Left hindlimb (tissue), 1 donor: ENCODE data around the gene DUSP2.
A peak's percentile ranks its signal among the peaks of the same experiment; 100 is the strongest.

Source experiments
- DNase-seq: peaks from one replicate; pipeline ENCODE4 v3.0.0-alpha.2; 2018

The DUSP2 gene

GRCh38 chr2:96113367-96113677, 31.9 kb downstream of the DUSP2 start:
- peak; percentile 19 for DNase-seq

DNA sequence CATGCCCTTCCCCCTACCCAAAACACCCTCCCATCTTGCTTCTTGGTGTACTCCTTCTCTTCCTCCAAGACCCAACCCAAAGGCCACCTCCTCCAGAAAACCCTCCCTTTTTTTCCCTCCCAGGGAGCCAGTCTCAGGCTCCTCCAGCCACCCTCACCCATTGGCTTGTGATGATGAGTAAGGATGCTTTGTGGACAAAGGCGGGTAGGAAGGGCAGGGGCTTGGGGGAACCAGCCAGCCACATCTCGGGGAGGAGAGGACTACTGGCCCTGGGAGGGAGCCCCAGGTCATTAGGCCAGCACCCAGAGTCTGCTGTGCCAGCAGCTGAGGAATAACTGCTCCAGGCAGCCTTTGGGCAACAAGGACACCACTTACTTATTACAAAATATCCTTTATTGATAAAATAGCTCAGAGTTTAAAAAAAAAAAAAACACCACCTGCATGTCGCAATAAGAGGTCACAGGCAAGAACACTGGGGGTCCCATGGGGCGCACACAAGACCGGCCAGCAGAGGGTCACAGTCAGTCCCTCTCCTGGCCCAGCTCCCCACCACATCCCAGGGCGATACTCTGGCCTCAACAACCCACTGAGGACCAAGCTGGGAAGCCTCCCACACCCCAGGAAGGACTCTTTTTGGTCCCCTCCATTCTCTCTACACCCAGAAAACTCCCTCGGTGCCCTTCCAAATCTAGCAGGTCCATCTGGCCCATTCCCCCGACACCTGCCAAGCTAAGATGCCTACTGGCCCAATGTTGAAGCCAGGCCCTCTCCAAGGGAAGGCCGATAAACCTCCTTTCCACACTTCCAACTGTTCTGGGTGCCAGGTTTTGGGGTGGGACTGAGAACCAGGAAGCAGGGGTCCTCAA, 32.5 kb downstream of the DUSP2 start:
- DNase-seq, result peak; percentile 8

DNA sequence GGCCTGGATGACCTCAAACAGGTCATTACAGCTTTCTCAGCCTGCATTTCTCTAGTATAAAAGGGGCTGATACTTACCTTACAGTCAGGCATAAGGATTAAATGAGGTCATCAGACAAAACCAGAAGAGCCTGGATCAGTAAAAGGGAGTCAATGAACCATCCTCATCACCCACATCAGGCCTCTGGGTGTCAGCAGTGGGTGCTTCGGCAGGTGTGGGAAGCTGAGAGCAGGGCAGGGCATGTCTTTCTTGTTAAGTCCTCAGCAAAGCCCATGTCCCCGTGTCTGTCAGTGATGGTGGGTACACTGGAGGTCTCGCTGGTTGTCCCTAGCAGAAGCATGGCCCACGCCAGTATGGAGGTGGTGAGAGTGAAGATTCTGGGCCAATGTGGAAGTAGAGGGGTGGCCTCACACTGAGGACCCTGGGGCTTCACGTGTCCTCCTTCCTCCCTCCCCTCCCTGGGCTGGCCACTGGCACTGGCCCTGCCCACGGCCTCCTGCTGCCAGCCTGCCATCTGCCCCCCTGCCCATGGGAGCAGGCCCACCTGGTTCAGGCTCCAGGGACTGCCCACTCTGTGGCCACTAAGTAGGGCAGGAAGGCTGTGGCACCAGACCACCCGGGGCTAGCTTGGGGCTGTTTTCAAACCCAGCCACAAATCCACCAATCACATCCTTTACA, 33.3 kb downstream of the DUSP2 start:
- DNase-seq, result peak; percentile 19

- DNase-seq, result peak; percentile 13
Measured at GRCh38 chr2:96111257-96111640, 34.0 kb downstream of the DUSP2 start.

DNA sequence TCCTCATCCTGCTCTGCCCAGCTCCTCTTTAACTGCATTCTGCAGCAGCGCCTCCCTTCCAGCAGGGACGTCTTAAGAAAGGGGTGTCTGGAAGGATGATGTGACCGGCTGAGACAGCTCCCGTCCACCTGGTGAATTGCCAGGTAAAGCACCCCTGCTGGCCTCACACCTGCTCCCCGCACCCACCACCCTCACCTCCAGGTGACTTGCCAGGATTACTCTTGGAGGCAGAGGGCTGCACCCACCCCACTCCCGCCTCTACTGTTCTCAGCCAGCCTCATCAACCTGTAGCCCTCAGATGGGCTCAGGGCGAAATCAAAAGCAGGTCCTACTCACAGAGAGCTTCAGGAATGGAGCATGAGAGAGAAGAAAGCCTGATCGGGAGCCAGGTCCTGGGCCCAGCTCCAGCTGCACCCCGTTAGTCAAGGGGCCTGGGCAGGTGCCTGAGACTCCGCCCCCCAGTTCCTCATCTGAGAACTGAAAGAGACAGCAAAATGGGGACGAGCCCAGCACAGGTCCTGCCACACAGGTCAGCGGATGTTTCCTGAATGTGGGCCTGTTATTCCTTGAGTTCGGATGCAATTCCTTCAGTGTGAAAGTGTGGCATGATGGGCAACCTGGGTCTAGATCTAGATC, 34.5 kb downstream of the DUSP2 start:
- peak; percentile 22 for DNase-seq

DNA sequence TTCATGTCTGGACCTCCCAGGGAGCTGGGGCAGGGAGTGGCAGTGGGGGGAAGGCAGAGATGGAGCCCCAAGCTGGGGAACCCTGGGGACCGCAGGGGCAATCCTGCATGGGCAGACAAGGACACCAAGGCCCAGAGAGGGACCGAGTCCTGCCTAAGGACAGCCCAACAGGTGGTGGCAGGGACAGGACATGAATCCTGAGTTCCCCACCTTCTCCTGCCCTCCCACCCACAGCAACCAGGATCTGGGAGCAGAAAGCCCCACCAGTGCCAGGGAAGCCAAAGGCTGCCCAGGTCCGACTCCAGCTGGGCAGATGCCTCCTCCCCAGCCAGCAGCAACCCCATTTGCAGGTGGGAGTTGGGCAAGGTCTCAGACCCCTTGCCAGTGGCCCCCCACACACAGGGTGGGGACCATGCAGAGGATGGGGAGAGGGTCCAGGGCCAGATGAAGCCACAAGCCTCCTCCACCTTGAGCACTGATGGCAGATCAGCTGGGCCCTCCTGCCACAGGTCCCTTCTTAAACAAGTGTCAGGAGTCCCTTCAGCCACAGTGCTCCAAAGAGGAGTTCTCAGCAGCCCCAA, 35.2 kb downstream of the DUSP2 start:
- DNase-seq, result peak; percentile 9

GRCh38 chr2:96109361-96109680, 35.9 kb downstream of the DUSP2 start:
- no peak for DNase-seq

DNA sequence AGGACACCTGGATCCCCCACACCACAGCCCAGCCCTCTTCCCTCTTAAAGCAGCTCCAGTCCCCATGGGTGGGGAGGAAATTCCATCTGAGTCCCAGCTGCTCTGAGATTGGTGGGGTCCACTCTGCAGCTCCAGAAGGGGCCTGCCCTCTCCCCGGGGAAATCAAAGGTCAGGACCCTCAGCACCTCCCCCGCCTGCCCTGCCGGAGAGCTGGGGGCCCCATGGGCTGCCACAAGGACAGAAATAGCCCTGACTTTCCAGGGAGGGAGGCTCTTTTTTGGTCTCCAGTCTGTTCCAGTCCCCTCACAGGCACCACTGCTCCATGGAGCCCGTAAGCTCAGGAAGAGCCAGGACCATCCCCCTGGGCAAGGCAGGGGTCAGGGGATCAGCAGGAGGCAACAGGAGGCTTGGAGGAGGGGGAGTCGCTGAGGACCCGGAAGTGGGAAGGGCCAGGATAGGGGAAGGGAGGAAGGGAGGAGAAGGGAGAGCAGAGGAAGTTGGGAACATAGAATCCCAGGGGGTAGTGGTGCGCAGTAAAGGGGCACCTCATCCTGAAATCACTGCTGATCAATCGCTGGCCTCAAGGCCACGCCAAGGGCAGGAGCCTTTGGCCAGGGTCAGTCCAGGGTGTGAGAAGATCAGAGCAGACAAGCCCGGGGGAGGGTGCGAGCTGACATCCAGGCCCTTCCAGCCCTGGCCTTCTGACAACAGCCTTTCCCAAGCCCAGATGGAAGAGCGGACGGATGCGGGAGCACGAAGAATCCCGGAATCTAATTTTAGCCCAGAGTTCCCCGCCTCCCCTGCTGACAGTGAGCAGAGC, 36.5 kb downstream of the DUSP2 start:
- DNase-seq, result peak; percentile 77

- no peak for DNase-seq
Measured at GRCh38 chr2:96108151-96108540, 37.1 kb downstream of the DUSP2 start.

- no peak for DNase-seq
Measured at GRCh38 chr2:96107708-96108065, 37.6 kb downstream of the DUSP2 start.

DNA sequence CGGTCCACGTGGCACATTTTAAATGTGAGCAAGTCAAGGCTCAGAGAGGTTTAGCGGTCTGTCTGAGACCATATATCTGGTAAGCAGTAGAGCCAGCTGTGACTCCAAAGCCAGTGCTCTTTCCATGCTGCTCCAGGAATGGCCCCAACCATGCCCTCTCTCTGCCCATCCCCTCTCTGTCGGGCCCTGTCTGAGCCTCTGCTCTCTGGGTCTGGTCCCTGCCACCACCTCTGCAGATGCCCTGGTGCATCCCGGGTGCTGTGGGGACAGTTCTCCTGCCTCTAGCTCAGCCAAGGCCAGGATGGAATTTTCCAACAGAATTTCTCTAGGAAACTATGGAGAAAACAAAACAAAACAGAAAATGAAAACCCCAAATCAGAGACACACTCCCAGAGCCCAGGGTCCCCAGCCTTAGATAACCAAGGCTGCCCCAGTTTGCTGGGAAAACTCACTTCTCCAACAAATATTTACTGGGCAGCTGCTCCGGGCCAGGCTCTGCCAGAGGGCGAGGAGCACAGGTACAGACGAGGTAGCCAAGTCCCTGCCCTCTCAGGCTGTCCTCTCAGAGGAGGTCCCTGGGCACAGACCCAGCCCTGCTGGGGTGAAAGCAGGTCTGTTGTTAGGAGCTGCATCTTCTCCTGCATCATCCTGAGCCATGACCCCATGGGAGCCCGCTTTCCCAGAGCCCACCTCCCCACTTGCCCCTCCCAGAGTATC, 38.1 kb downstream of the DUSP2 start:
- DNase-seq, result peak; percentile 30

DNA sequence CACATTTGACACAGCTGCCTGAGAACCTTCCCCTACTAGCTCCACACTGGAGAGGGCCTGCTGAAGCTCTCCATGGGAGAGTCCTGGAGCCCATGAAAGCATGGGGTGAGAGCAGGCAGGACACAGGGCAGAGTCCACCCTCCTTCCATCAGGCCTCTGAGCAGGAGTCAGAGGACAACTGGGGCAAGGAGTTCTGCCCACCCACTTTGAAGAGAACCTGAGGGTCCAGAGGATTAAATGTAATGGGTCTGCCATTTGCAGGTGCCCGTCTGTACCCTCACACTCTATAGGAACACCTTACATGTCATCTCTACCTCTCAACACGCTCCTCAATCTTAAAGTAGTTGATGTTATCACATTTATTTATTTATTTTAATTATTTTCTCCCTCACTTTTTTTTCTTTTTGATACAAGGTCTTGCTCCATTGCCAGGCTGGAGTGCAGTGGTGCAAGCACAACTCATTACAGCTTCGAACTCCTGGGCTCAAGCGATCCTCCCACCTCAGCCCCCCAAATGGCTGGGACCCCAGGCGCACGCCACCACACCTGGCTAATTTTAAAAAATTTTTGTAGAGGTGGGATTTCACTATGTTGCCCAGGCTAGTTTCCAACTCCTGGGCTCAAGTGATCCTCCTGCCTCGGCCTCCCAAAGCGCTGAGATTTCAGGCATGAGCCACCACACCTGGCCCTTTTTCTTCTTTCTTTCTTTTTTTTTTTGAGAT, 39.1 kb downstream of the DUSP2 start:
- DNase-seq, result no peak

DNA sequence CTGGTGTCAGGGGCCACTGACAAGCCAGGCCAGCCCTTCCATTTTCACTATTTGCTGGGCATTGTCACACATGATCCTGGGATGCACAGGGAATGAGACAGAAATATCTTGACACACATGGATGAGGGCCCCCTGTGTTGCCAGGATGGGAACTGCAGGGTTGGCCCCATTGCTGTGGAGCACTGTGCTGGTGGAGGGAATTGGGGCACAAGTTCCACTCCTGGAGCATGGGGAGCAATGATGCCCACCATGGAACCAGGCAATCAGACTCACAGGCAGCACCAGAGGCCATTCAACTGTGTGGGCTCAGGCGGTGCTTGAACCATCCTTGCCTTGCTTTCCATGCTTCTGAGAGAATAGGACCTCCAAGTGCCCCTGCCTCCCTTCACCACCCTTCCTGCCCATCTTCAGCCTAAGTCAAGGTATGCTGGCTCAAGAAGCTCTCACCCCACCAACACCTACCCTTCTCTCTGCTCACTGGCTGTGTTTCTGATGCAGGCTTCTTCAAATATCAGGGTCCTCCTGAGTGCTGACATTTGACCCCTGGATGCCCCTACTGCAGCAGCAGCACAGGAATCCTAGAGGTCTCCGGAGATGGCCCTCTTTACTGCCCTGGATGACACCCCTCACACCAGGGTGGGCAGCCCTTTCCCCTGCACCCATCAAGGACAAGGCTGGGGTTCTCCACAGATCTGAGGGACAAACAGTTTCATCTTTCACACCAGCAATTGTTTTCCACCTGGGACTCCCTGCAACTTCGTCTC, 39.9 kb downstream of the DUSP2 start:
- DNase-seq, result peak; percentile 23

- DNase-seq, result peak; percentile 6
Measured at GRCh38 chr2:96104487-96104861, 40.8 kb downstream of the DUSP2 start.

DNA sequence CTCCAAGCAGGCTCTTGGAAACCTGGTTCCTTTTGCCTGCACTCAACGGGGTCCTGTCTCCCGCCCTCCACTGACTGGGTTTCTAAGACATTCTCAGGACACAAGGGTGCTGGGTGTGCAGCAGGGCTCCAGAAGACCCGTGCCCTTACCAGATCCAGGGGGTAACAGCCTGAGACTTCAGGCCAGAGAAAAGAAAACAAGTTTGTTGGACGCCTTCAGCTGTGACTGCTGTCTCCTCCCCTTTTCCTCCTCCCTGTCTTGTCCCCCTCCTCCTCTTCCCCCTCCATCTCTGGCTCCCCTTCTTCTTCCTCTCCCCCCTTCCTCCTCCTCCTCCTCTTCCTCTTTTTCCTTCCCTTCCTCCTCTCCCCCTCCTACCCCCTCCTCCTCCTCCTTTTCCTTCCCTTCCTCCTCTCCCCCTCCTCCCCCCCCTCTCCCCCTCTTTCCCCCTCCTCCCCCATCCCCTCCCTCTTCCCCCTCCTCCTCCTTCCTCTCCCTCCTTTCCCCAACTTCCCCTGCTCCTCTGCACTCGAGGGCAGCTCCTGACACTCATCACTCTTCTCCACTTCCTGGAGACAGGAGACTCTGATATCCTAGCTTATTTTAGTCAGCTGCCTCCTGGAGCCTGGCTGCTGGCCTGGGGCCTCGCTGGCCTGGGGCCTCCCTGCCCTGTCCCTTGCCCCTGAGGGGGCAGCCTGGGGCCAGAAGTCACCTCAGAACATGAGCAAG, 41.3 kb downstream of the DUSP2 start:
- DNase-seq, result peak; percentile 26

DNA sequence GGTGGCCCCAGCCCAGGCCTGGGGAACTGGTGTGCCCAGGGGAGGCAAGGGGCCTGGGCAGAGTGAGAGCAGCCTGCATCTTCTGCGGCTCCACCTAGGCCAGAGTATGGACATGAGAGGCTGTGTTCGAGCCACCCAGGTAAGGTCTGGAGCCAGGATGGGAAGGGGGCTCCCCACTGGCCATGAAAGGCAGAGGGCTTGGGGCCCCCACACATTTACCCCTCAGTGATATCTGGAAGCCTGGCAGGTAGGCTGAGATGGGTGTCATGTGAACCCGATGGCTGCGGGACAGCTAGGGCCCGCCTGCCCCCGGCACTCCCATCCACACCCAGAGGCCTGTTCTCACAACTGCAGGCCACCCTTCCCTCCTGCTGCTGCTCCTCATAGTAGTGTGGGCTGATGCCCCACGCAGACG, 42.0 kb downstream of the DUSP2 start:
- DNase-seq, result no peak

DNA sequence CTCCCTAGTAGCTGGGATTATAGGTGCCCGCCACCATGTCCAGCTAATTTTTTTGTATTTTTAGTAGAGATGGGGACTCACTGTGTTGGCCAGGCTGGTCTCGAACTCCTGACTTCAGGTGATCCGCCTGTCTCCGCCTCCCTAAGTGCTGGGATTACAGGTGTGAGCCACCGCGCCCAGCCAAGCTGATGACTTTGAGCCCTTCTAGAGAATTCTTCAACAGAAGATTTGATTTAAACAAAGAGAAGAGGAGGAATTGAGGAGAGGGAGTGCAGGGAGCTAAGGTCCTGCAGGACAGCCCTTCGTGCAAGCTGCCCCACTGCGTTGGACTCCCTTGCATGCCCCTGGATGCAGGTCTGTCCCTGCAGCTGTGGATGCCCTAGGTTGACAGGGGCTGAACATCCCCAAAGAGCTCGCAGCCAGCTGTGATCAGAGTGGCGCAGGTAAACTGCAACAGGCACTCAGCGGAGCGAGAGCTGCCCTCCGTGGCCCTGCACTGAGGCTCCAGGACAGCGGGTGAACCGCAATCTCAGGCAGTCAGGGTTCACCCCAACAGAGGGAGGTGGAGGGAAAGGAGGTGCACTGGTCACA, 42.5 kb downstream of the DUSP2 start:
- DNase-seq, result peak; percentile 18

DNA sequence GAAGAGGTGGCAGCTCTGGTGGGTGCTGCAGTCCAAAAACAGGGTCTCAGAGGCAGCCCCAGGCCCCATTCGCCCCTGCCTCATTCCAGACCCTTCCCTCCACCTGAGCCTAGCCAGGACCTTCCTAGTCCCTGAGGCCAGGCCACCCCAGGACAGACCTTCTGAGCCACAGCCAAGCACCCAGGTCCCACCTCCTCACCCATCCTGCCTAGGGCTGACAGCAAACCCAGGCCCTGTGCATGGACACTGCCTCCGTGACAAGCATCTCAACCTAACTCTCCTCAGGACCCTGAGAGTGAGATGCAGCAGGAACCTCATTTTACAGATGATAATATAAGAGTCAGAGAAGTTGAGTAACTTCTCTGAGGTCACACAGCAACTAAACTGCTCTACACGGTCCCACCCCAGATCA, 44.3 kb downstream of the DUSP2 start:
- no peak for DNase-seq
